B cell (primary cell): ENCODE data around the gene CCDC28A.

Source experiments
- CTCF ChIP-seq: fragments of 200-600 bp; IDR thresholded peaks from one replicate; pipeline ENCODE4 v1.8.0; 2022; ENCODE audit warnings: antibody characterized with exemption, mild to moderate bottlenecking
- EZH2 ChIP-seq: IDR thresholded peaks from 2 replicates; pipeline ENCODE4 v1.6.1; 2012; ENCODE audit warnings: borderline replicate concordance, low read depth, mild to moderate bottlenecking, moderate library complexity, low read length; ENCODE audit not compliant: insufficient read depth, poor library complexity, severe bottlenecking

GRCh38 chr6:138817799-138818198 is 44.2 kb downstream of the CCDC28A start:
- no peak for TF ChIP-seq CTCF
- TF ChIP-seq EZH2, result no peak
